NB4 (cell line): ENCODE data around the gene ACP7.

ENCODE experiments used
- DNase-seq: peaks from one replicate; pipeline ENCODE4 v3.0.0; 2010; ENCODE audit warnings: low read depth
- H3K4me3 ChIP-seq: one replicate; pipeline ENCODE4 v1.5.1; 2011; ENCODE audit warnings: mild to moderate bottlenecking, low read depth, low read length, moderate library complexity
- MYC ChIP-seq: IDR thresholded peaks from 2 replicates; pipeline ENCODE4 v1.6.1; 2011; ENCODE audit warnings: low read depth, low read length
- POLR2A ChIP-seq: IDR thresholded peaks from 2 replicates; pipeline ENCODE4 v1.6.1; 2011; ENCODE audit warnings: mild to moderate bottlenecking; ENCODE audit not compliant: insufficient read length; ENCODE audit errors: extremely low read depth
- TF ChIP-seq, protein P1 (sequence below): IDR thresholded peaks from 2 replicates; pipeline ENCODE4 v1.6.1; 2011; ENCODE audit warnings: low read depth, low read length
- TF ChIP-seq, protein P2 (sequence below): IDR thresholded peaks from one replicate; pipeline ENCODE4 v1.5.1; 2012; ENCODE audit warnings: low read depth, low read length

Gene ACP7

GRCh38 chr19:39124136-39124764 is 40.1 kb downstream of the ACP7 start:
- TF ChIP-seq MYC, result no peak
- no peak for TF ChIP-seq POLR2A
- DNase-seq, result no peak
- no peak overlapping the region for H3K4me3 ChIP-seq

DNA sequence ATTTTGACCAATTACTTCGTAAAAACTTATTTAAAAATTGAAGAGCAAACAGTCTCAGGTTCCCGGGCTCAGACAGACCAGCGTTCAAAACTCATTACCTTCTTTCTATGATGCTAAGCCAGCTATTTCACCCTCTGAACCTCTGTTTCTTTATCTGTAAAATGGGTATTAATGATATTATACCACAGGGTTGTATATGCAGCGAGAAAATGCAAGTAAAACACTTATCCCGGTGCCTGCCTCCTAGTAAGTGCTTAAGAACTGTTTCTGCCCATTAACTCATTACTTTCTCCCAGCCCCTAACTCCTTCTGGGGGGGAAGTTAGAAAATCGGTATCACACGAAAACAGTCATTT is 41.0 kb downstream of the ACP7 start:
- TF ChIP-seq, protein P1, sequence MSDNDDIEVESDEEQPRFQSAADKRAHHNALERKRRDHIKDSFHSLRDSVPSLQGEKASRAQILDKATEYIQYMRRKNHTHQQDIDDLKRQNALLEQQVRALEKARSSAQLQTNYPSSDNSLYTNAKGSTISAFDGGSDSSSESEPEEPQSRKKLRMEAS, result no peak
- TF ChIP-seq POLR2A, result no peak
- TF ChIP-seq, protein P2, sequence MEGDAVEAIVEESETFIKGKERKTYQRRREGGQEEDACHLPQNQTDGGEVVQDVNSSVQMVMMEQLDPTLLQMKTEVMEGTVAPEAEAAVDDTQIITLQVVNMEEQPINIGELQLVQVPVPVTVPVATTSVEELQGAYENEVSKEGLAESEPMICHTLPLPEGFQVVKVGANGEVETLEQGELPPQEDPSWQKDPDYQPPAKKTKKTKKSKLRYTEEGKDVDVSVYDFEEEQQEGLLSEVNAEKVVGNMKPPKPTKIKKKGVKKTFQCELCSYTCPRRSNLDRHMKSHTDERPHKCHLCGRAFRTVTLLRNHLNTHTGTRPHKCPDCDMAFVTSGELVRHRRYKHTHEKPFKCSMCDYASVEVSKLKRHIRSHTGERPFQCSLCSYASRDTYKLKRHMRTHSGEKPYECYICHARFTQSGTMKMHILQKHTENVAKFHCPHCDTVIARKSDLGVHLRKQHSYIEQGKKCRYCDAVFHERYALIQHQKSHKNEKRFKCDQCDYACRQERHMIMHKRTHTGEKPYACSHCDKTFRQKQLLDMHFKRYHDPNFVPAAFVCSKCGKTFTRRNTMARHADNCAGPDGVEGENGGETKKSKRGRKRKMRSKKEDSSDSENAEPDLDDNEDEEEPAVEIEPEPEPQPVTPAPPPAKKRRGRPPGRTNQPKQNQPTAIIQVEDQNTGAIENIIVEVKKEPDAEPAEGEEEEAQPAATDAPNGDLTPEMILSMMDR, result no peak
- no peak for TF ChIP-seq MYC
- H3K4me3 ChIP-seq, result peak overlapping the region; percentile 68
- no peak for DNase-seq

- peak; percentile 40 for TF ChIP-seq POLR2A
- TF ChIP-seq, protein P2, result no peak
- TF ChIP-seq, protein P1, result 0 out of 2 replicates have a peak, but pooled peaks have one; percentile 9
- no peak for TF ChIP-seq MYC
- H3K4me3 ChIP-seq, result peak within 1 kb of the TSS; percentile 68
- DNase-seq, result peak; percentile 94
Measured at GRCh38 chr19:39125554-39126311, 41.6 kb downstream of the ACP7 start, which contains the start of gene PAK4. TSS of gene PAK4 (plus strand) at chr19:39125786. CDS start at chr19:39169554, 43,768 bp downstream.

- TF ChIP-seq POLR2A (no peak), MYC (no peak)
- TF ChIP-seq, protein P2, result no peak
- TF ChIP-seq, protein P1, result no peak
- no peak for DNase-seq
- H3K4me3 ChIP-seq, result peak overlapping the region; percentile 64
Measured at GRCh38 chr19:39126312-39127187, 42.4 kb downstream of the ACP7 start.

DNA sequence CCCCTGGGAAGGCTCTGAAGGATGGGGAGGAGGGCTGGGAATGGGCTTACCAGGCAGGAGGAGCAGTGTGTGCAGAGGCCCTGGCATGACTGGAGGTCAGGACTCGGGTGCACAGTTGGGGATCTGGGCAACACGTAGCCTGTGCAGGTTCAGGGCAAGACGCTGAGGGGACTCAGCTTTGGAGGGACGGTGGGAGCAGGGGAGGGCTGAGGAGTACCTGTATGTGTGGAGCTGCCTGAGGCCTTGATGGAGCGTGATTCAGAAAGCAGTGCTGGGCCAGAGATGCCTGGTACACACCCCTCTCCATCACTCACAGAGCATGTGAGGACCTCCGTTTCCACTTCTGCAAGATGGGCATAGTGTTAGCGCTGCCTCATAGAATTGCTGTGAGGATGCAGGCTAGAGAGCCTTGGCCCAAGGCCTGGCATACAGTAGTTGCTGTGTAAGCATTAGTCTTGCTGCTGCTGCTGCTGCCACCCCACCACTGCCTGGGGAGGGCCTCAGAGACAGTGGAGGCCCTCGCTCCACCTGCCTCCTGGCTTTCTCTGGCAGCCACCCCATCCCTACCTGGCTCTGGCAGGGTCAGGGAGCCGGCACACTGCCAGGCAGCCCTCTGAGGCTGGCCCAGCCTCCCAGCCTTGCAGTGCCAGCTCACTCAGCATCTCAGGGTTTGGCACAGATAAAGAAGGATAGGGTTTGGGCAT is 43.8 kb downstream of the ACP7 start:
- DNase-seq, result no peak
- TF ChIP-seq, protein P1, result no peak
- no peak for TF ChIP-seq MYC
- TF ChIP-seq, protein P2, result no peak
- TF ChIP-seq POLR2A, result no peak
- H3K4me3 ChIP-seq, result no peak overlapping the region
